ENCODE measurements around the gene MDM4. TPM values are rescaled to one million over a fixed set of nuclear protein-coding genes. Genes with fewer than 3 reads are reported as not detected.
A peak's percentile ranks its signal among the peaks of the same experiment; 100 is the strongest.

MDM4 gene
- total and polyA plus RNA-seq, 2 donors (not counting 1 experiment from before 2014, with no cell fraction given) = 46.6 to 374 TPM

DNA sequence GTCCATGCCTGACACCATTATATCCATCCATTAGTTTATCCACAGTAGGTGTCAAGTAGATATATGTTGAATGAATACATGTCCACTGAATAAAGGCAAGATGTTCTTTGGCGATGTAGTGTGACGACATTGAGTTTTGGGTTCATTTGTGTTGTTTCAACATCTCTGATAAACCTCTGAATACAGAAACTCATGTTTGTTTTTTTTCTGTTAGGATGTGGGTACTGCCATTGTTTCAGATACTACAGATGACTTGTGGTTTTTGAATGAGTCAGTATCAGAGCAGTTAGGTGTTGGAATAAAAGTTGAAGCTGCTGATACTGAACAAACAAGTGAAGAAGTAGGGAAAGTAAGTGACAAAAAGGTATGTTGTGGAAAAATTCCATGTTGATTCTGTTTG, 28.1 kb downstream of the MDM4 start:
- peaks cover 0 to 2% (median 0%) of the 10 kb centered on the region in 3 donors for H3K9me3 ChIP-seq (ENCODE audit: control extremely low read depth in 1 of 3, control insufficient read depth in 2 of 3, insufficient read depth in 1 of 3, low read length in 2 of 3)
- CTCF ChIA-PET = interaction anchor here (0.7 to 3.1 kb wide), 4 partner anchors 38 to 263 kb away, joined by 3 to 12 read pairs (median 10); no protein-coding TSS in a partner anchor
- ATAC-seq (ENCODE audit: low read depth) (no peak), DNase-seq (no peak)
- H2AFZ ChIP-seq (ENCODE audit: insufficient read depth, low read depth, low read length, poor library complexity, severe bottlenecking) = no peak overlapping the region
- H3K4me2 ChIP-seq (replicated peaks; ENCODE audit: low read depth, low read length, poor library complexity, severe bottlenecking) = no peak overlapping the region
- Mint-ChIP-seq H3K27me3 (no peaks in the 10 kb centered on the region), H3K4me1 (peaks cover 24% of the 10 kb centered on the region), H3K27ac (peak overlapping the region; percentile 32), H3K9me3 (ENCODE audit: insufficient read depth) (no peaks in the 10 kb centered on the region), H3K4me3 (no peak overlapping the region)
- 80% methylated on average over 1 of the region's 2 CpGs for WGBS (ENCODE audit: insufficient coverage)
- H3K79me2 ChIP-seq (ENCODE audit: control insufficient read depth, insufficient read depth, low read length) = peaks cover 51% of the 10 kb centered on the region
- intact Hi-C loops (cut with micrococcal nuclease) = no loop called here
- peaks cover 4 to 6% of the 10 kb centered on the region in 2 donors for H3K4me1 ChIP-seq (ENCODE audit: control insufficient read depth in 2 of 2, insufficient read depth in 2 of 2, low read length in 2 of 2)
- H3K9ac ChIP-seq (ENCODE audit: low read length) = no peak overlapping the region
- no peaks in the 10 kb centered on the region for H3K27me3 ChIP-seq (replicated peaks in 1 of 4; ENCODE audit: control extremely low read depth in 1 of 4, control insufficient read depth in 3 of 4, insufficient read depth in 4 of 4, low read length in 3 of 4)
- TF ChIP-seq, protein P1, sequence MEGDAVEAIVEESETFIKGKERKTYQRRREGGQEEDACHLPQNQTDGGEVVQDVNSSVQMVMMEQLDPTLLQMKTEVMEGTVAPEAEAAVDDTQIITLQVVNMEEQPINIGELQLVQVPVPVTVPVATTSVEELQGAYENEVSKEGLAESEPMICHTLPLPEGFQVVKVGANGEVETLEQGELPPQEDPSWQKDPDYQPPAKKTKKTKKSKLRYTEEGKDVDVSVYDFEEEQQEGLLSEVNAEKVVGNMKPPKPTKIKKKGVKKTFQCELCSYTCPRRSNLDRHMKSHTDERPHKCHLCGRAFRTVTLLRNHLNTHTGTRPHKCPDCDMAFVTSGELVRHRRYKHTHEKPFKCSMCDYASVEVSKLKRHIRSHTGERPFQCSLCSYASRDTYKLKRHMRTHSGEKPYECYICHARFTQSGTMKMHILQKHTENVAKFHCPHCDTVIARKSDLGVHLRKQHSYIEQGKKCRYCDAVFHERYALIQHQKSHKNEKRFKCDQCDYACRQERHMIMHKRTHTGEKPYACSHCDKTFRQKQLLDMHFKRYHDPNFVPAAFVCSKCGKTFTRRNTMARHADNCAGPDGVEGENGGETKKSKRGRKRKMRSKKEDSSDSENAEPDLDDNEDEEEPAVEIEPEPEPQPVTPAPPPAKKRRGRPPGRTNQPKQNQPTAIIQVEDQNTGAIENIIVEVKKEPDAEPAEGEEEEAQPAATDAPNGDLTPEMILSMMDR (IDR thresholded peaks at IDR 0.05) = no peak
- TF ChIP-seq EZH2 (IDR thresholded peaks at IDR 0.05; ENCODE audit: borderline replicate concordance, insufficient read depth, low read depth, low read length, poor library complexity, severe bottlenecking) = no peak
- peak overlapping the region in 1 of 2 donors; percentile 72 for H3K27ac ChIP-seq (ENCODE audit: low read length in 2 of 2)
- no peak overlapping the region for H3K4me3 ChIP-seq (ENCODE audit: control extremely low read depth in 1 of 5, extremely low read depth in 1 of 5, insufficient read depth in 1 of 5, low read depth in 2 of 5, low read length in 4 of 5)
- H4K20me1 ChIP-seq (ENCODE audit: control insufficient read depth, insufficient read depth, low read length, poor library complexity, severe bottlenecking) = peaks cover 52% of the 10 kb centered on the region
- POLR2A ChIA-PET = interaction anchor here (0.7 kb wide), 1 partner anchor 133 kb away, joined by 3 read pairs; no protein-coding TSS in a partner anchor
- peaks cover 44 to 94% of the 10 kb centered on the region in 2 experiments for H3K36me3 ChIP-seq (replicated peaks in 1 of 2; ENCODE audit: control extremely low read depth in 1 of 2, control insufficient read depth in 1 of 2, extremely low read depth in 1 of 2, insufficient read depth in 2 of 2, low read length in 1 of 2)

- Mint-ChIP-seq H3K27ac (no peak overlapping the region), H3K4me1 (peaks cover 24% of the 10 kb centered on the region), H3K27me3 (no peaks in the 10 kb centered on the region), H3K4me3 (no peak overlapping the region), H3K9me3 (ENCODE audit: insufficient read depth) (no peaks in the 10 kb centered on the region)
- Histone ChIP-seq H4K20me1 (ENCODE audit: control insufficient read depth, insufficient read depth, low read length, poor library complexity, severe bottlenecking) (peaks cover 43% of the 10 kb centered on the region), H3K9me3 (ENCODE audit: control extremely low read depth in 1 of 3, control insufficient read depth in 2 of 3, insufficient read depth in 1 of 3, low read length in 2 of 3) (peaks cover 0 to 2% (median 0%) of the 10 kb centered on the region in 3 donors), H3K4me2 (replicated peaks; ENCODE audit: low read depth, low read length, poor library complexity, severe bottlenecking) (no peak overlapping the region), H3K27me3 (replicated peaks in 1 of 4; ENCODE audit: control extremely low read depth in 1 of 4, control insufficient read depth in 3 of 4, insufficient read depth in 4 of 4, low read length in 3 of 4) (no peaks in the 10 kb centered on the region), H3K36me3 (replicated peaks in 1 of 2; ENCODE audit: control extremely low read depth in 1 of 2, control insufficient read depth in 1 of 2, extremely low read depth in 1 of 2, insufficient read depth in 2 of 2, low read length in 1 of 2) (peaks cover 47 to 96% of the 10 kb centered on the region in 2 experiments), H3K4me1 (ENCODE audit: control insufficient read depth in 2 of 2, insufficient read depth in 2 of 2, low read length in 2 of 2) (peaks cover 4 to 6% of the 10 kb centered on the region in 2 donors), H2AFZ (ENCODE audit: insufficient read depth, low read depth, low read length, poor library complexity, severe bottlenecking) (no peak overlapping the region), H3K27ac (ENCODE audit: low read length in 2 of 2) (peak overlapping the region; percentile 36 to 72), H3K4me3 (ENCODE audit: control extremely low read depth in 1 of 5, extremely low read depth in 1 of 5, insufficient read depth in 1 of 5, low read depth in 2 of 5, low read length in 4 of 5) (no peak overlapping the region), H3K9ac (ENCODE audit: low read length) (no peak overlapping the region), H3K79me2 (ENCODE audit: control insufficient read depth, insufficient read depth, low read length) (peaks cover 48% of the 10 kb centered on the region)
- intact Hi-C loops (cut with micrococcal nuclease) = no loop called here
- POLR2A ChIA-PET = no interaction called here
- ATAC-seq (ENCODE audit: low read depth) (no peak), DNase-seq (no peak)
- WGBS (ENCODE audit: insufficient coverage) = 100% methylated on average over 1 of the region's 2 CpGs
- TF ChIP-seq, protein P1 (IDR thresholded peaks at IDR 0.05) = no peak
- TF ChIP-seq EZH2 (IDR thresholded peaks at IDR 0.05; ENCODE audit: borderline replicate concordance, insufficient read depth, low read depth, low read length, poor library complexity, severe bottlenecking) = no peak
- CTCF ChIA-PET = interaction anchor here (0.6 to 3.1 kb wide), 8 partner anchors 16 to 262 kb away, joined by 3 to 12 read pairs (median 5); no protein-coding TSS in a partner anchor
These were observed 29.0 kb downstream of the MDM4 start for GRCh38 chr1:204545202-204545601.
